Measurements from ENCODE around the gene TRIM33.

Gene TRIM33

GRCh38 chr1:114347431-114348209 lies 163.4 kb downstream of the TRIM33 start:
- Histone ChIP-seq H3K27me3 (ENCODE audit: control insufficient read depth in 2 of 2, insufficient read depth in 2 of 2, low read length in 2 of 2) (no peaks in the 10 kb centered on the region), H3K36me3 (ENCODE audit: control insufficient read depth in 2 of 2, insufficient read depth in 2 of 2, low read length in 2 of 2) (no peaks in the 10 kb centered on the region), H3K9me3 (ENCODE audit: control insufficient read depth in 2 of 2, low read length in 2 of 2) (no peaks in the 10 kb centered on the region), H3K9ac (ENCODE audit: low read depth in 1 of 2, low read length in 2 of 2) (no peak overlapping the region), H3K4me1 (ENCODE audit: control insufficient read depth in 2 of 2, insufficient read depth in 2 of 2, low read length in 2 of 2) (peaks cover 8 to 9% of the 10 kb centered on the region in 2 donors), H3K27ac (ENCODE audit: low read depth in 2 of 2, low read length in 2 of 2) (no peak overlapping the region), H3K4me3 (ENCODE audit: low read length in 2 of 2) (no peak overlapping the region)

DNA sequence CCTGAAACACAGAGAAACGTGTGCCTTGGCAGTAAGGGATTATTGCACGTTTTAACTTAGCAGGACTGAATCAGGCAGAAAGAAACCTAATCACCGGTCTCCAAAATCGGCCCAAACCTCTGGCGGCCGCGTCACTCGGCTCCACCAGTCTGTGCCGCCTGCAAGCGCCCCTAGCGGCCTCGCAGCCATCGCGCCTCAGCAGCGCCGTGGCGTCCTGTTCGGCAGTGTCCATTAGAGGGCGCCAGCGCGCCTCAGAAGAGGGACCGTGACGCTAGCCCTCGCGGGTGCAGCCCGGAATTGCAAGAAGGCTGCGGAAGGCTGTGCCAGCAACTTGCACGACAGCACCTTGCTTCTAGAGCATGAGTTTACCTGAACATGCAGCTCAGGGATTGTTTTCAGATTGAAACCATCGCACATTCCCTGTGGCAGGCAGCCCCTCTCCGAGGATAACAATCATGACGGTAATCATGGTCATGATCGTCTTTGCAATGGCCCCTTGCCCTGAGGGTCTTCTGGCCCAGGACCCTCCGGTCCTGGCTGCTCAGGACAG lies 164.4 kb downstream of the TRIM33 start:
- no peaks in the 10 kb centered on the region for H3K9me3 ChIP-seq (ENCODE audit: control insufficient read depth in 2 of 2, low read length in 2 of 2)
- peak overlapping the region; percentile 73 to 85 for H3K4me3 ChIP-seq (ENCODE audit: low read length in 2 of 2)
- H3K36me3 ChIP-seq (ENCODE audit: control insufficient read depth in 2 of 2, insufficient read depth in 2 of 2, low read length in 2 of 2), result no peaks in the 10 kb centered on the region
- peaks cover 8 to 9% of the 10 kb centered on the region in 2 donors for H3K4me1 ChIP-seq (ENCODE audit: control insufficient read depth in 2 of 2, insufficient read depth in 2 of 2, low read length in 2 of 2)
- H3K27ac ChIP-seq (ENCODE audit: low read depth in 2 of 2, low read length in 2 of 2), result peak overlapping the region; percentile 25 to 57
- H3K27me3 ChIP-seq (ENCODE audit: control insufficient read depth in 2 of 2, insufficient read depth in 2 of 2, low read length in 2 of 2), result no peaks in the 10 kb centered on the region
- peak overlapping the region; percentile 63 to 75 for H3K9ac ChIP-seq (ENCODE audit: low read depth in 1 of 2, low read length in 2 of 2)

- H3K36me3 ChIP-seq (ENCODE audit: control insufficient read depth in 2 of 2, insufficient read depth in 2 of 2, low read length in 2 of 2), result no peaks in the 10 kb centered on the region
- H3K27ac ChIP-seq (ENCODE audit: low read depth in 2 of 2, low read length in 2 of 2), result peak overlapping the region; percentile 25 to 57
- H3K9ac ChIP-seq (ENCODE audit: low read depth in 1 of 2, low read length in 2 of 2), result peak overlapping the region; percentile 63 to 75
- H3K4me1 ChIP-seq (ENCODE audit: control insufficient read depth in 2 of 2, insufficient read depth in 2 of 2, low read length in 2 of 2), result peaks cover 8 to 9% of the 10 kb centered on the region in 2 donors
- no peaks in the 10 kb centered on the region for H3K9me3 ChIP-seq (ENCODE audit: control insufficient read depth in 2 of 2, low read length in 2 of 2)
- H3K4me3 ChIP-seq (ENCODE audit: low read length in 2 of 2), result peak overlapping the region; percentile 73 to 85
- H3K27me3 ChIP-seq (ENCODE audit: control insufficient read depth in 2 of 2, insufficient read depth in 2 of 2, low read length in 2 of 2), result no peaks in the 10 kb centered on the region
These were observed 165.0 kb downstream of the TRIM33 start for GRCh38 chr1:114345930-114346479.

- H3K9me3 ChIP-seq (ENCODE audit: control insufficient read depth in 2 of 2, low read length in 2 of 2), result no peaks in the 10 kb centered on the region
- H3K4me3 ChIP-seq (ENCODE audit: low read length in 2 of 2), result no peak overlapping the region
- no peak overlapping the region for H3K9ac ChIP-seq (ENCODE audit: low read depth in 1 of 2, low read length in 2 of 2)
- no peaks in the 10 kb centered on the region for H3K27me3 ChIP-seq (ENCODE audit: control insufficient read depth in 2 of 2, insufficient read depth in 2 of 2, low read length in 2 of 2)
- no peak overlapping the region for H3K27ac ChIP-seq (ENCODE audit: low read depth in 2 of 2, low read length in 2 of 2)
- peaks cover 8 to 9% of the 10 kb centered on the region in 2 donors for H3K4me1 ChIP-seq (ENCODE audit: control insufficient read depth in 2 of 2, insufficient read depth in 2 of 2, low read length in 2 of 2)
- H3K36me3 ChIP-seq (ENCODE audit: control insufficient read depth in 2 of 2, insufficient read depth in 2 of 2, low read length in 2 of 2), result no peaks in the 10 kb centered on the region
These were observed 166.3 kb downstream of the TRIM33 start for GRCh38 chr1:114344656-114345055.

All from mucosa of rectum (tissue), 2 donors.